Astrocyte of the cerebellum (primary cell): Measurements from ENCODE around the gene UTS2R.

ENCODE experiments used
- DNase-seq: peaks from one replicate; pipeline ENCODE4 v3.0.0-alpha.2; 2011; ENCODE audit warnings: low read depth
- H3K4me3 ChIP-seq: 2 replicates; pipeline ENCODE4 v1.5.1; 2011; ENCODE audit warnings: mild to moderate bottlenecking, low read depth, low read length, moderate library complexity
- CTCF ChIP-seq: IDR thresholded peaks from 2 replicates; pipeline ENCODE4 v1.5.1; 2012; ENCODE audit warnings: low read length, low read depth, moderate library complexity, mild to moderate bottlenecking; ENCODE audit errors: missing control alignments
- in situ Hi-C: cut with HindIII; loops from 2 replicates; pipeline ENCODE4 v1.10.0; 2017; ENCODE audit warnings: low sequenced_read_pairs

The UTS2R gene

GRCh38 chr17:82390860-82391435 lies 19.4 kb downstream of the UTS2R start:
- no peak overlapping the region for H3K4me3 ChIP-seq
- DNase-seq, result no peak
- no peak for TF ChIP-seq CTCF
- in situ Hi-C loops, result no loop called here

GRCh38 chr17:82391496-82392066 lies 20.0 kb downstream of the UTS2R start:
- DNase-seq, result no peak
- in situ Hi-C loops, result no loop called here
- H3K4me3 ChIP-seq, result no peak overlapping the region
- no peak for TF ChIP-seq CTCF

GRCh38 chr17:82392209-82392920 lies 20.8 kb downstream of the UTS2R start:
- no peak for DNase-seq
- in situ Hi-C loops, result no loop called here

GRCh38 chr17:82392941-82393340 lies 21.4 kb downstream of the UTS2R start:
- no peak for DNase-seq
- no peak for TF ChIP-seq CTCF
- no peak overlapping the region for H3K4me3 ChIP-seq
- in situ Hi-C loops, result no loop called here

More at GRCh38 chr17:82392209-82392920, 20.8 kb downstream of the UTS2R start:
- no peak for TF ChIP-seq CTCF
- H3K4me3 ChIP-seq, result no peak overlapping the region

GRCh38 chr17:82394278-82394677 lies 22.7 kb downstream of the UTS2R start:
- in situ Hi-C loops, result no loop called here
- DNase-seq, result no peak
- H3K4me3 ChIP-seq, result no peak overlapping the region
- TF ChIP-seq CTCF, result no peak

- in situ Hi-C loops, result no loop called here
- H3K4me3 ChIP-seq, result no peak overlapping the region
- TF ChIP-seq CTCF, result no peak
- peak; percentile 33 for DNase-seq
These were observed 25.3 kb downstream of the UTS2R start for GRCh38 chr17:82396601-82397435.
